ENCODE measurements around the gene KHDC4.

The KHDC4 gene

GRCh38 chr1:155880251-155880650 is 54.0 kb downstream of the KHDC4 start:
- peaks cover 95% of the 10 kb centered on the region for H4K20me1 ChIP-seq
- H3K27ac ChIP-seq: no peak overlapping the region
- H3K4me1 ChIP-seq: no peaks in the 10 kb centered on the region
- H3K4me2 ChIP-seq: no peak overlapping the region
- no peaks in the 10 kb centered on the region for H3K27me3 ChIP-seq
- no peaks in the 10 kb centered on the region for H3K9me3 ChIP-seq
- no peak overlapping the region for H3K4me3 ChIP-seq
- peaks cover 94% of the 10 kb centered on the region for H3K36me3 ChIP-seq
- TF ChIP-seq Cebpa-rat (IDR thresholded peaks at IDR 0.05): no peak
- H3K9ac ChIP-seq: no peak overlapping the region

GRCh38 chr1:155877945-155878344 is 56.3 kb downstream of the KHDC4 start:
- H3K9ac ChIP-seq: no peak overlapping the region
- H3K4me3 ChIP-seq: no peak overlapping the region
- TF ChIP-seq Cebpa-rat (IDR thresholded peaks at IDR 0.05): no peak
- H3K4me2 ChIP-seq: no peak overlapping the region
- H3K9me3 ChIP-seq: no peaks in the 10 kb centered on the region
- H3K27me3 ChIP-seq: no peaks in the 10 kb centered on the region
- H3K4me1 ChIP-seq: no peaks in the 10 kb centered on the region
- H3K27ac ChIP-seq: no peak overlapping the region
- H4K20me1 ChIP-seq: peaks cover 95% of the 10 kb centered on the region
- H3K36me3 ChIP-seq: peaks cover 86% of the 10 kb centered on the region

GRCh38 chr1:155873860-155874259 is 60.4 kb downstream of the KHDC4 start:
- Histone ChIP-seq H3K4me3 (no peak overlapping the region), H3K4me2 (no peak overlapping the region), H3K27me3 (no peaks in the 10 kb centered on the region), H3K4me1 (no peaks in the 10 kb centered on the region), H3K36me3 (peaks cover 86% of the 10 kb centered on the region), H3K9ac (no peak overlapping the region), H3K27ac (no peak overlapping the region), H3K9me3 (no peaks in the 10 kb centered on the region), H4K20me1 (peaks cover 98% of the 10 kb centered on the region)
- no peak for TF ChIP-seq Cebpa-rat (IDR thresholded peaks at IDR 0.05)

GRCh38 chr1:155872527-155872926 is 61.7 kb downstream of the KHDC4 start:
- H3K27ac ChIP-seq: no peak overlapping the region
- H3K36me3 ChIP-seq: peaks cover 87% of the 10 kb centered on the region
- no peak overlapping the region for H3K9ac ChIP-seq
- no peaks in the 10 kb centered on the region for H3K27me3 ChIP-seq
- H4K20me1 ChIP-seq: peaks cover 100% of the 10 kb centered on the region
- H3K9me3 ChIP-seq: no peaks in the 10 kb centered on the region
- no peak overlapping the region for H3K4me2 ChIP-seq
- H3K4me1 ChIP-seq: no peaks in the 10 kb centered on the region
- H3K4me3 ChIP-seq: no peak overlapping the region
- no peak for TF ChIP-seq Cebpa-rat (IDR thresholded peaks at IDR 0.05)

- H3K4me3 ChIP-seq: no peak overlapping the region
- H4K20me1 ChIP-seq: peaks cover 97% of the 10 kb centered on the region
- H3K4me2 ChIP-seq: no peak overlapping the region
- no peak overlapping the region for H3K9ac ChIP-seq
- no peaks in the 10 kb centered on the region for H3K9me3 ChIP-seq
- H3K36me3 ChIP-seq: peaks cover 83% of the 10 kb centered on the region
- no peak overlapping the region for H3K27ac ChIP-seq
- no peaks in the 10 kb centered on the region for H3K27me3 ChIP-seq
- no peaks in the 10 kb centered on the region for H3K4me1 ChIP-seq
- TF ChIP-seq Cebpa-rat (IDR thresholded peaks at IDR 0.05): no peak
These were observed 62.8 kb downstream of the KHDC4 start for GRCh38 chr1:155871390-155871789.

GRCh38 chr1:155867766-155868165 is 66.4 kb downstream of the KHDC4 start:
- TF ChIP-seq Cebpa-rat (IDR thresholded peaks at IDR 0.05): no peak
- H3K9ac ChIP-seq: no peak overlapping the region
- H3K36me3 ChIP-seq: peaks cover 73% of the 10 kb centered on the region
- H4K20me1 ChIP-seq: peaks cover 86% of the 10 kb centered on the region
- no peak overlapping the region for H3K4me3 ChIP-seq
- no peaks in the 10 kb centered on the region for H3K27me3 ChIP-seq
- no peaks in the 10 kb centered on the region for H3K9me3 ChIP-seq
- H3K4me1 ChIP-seq: no peaks in the 10 kb centered on the region
- H3K27ac ChIP-seq: no peak overlapping the region
- no peak overlapping the region for H3K4me2 ChIP-seq

GRCh38 chr1:155864393-155864792 is 69.8 kb downstream of the KHDC4 start:
- Histone ChIP-seq H3K4me3 (no peak overlapping the region), H3K27me3 (no peaks in the 10 kb centered on the region), H3K27ac (no peak overlapping the region), H4K20me1 (peaks cover 53% of the 10 kb centered on the region), H3K36me3 (peaks cover 50% of the 10 kb centered on the region), H3K4me1 (peaks cover 21% of the 10 kb centered on the region), H3K9ac (no peak overlapping the region), H3K4me2 (no peak overlapping the region), H3K9me3 (no peaks in the 10 kb centered on the region)
- no peak for TF ChIP-seq Cebpa-rat (IDR thresholded peaks at IDR 0.05)
